COR-L47 (cell line): ENCODE results near the gene PARVB.
"Not testable (repeated sequence)": the region's sequence is repeated elsewhere in the genome, so short reads cannot be mapped to it uniquely, and the experiment has no call there.

Source experiments
- DNase-seq: peaks from one replicate; lab custom pipeline; 2025; lab: John Stamatoyannopoulos, UW

PARVB gene

GRCh38 chr22:44110656-44111055 is 86.6 kb downstream of the PARVB start:
- DNase-seq: not testable (repeated sequence)

GRCh38 chr22:44111562-44112155 is 87.6 kb downstream of the PARVB start:
- DNase-seq: no peak

- no peak for DNase-seq
These were observed 88.1 kb downstream of the PARVB start for GRCh38 chr22:44112191-44112590.

GRCh38 chr22:44116331-44116730 is 92.2 kb downstream of the PARVB start:
- DNase-seq: no peak

GRCh38 chr22:44116755-44117684 is 92.9 kb downstream of the PARVB start:
- no peak for DNase-seq

GRCh38 chr22:44117746-44118145 is 93.6 kb downstream of the PARVB start:
- DNase-seq: no peak

- DNase-seq: no peak
These were observed 94.7 kb downstream of the PARVB start for GRCh38 chr22:44118645-44119315.

GRCh38 chr22:44119669-44120313 is 95.7 kb downstream of the PARVB start:
- DNase-seq: no peak

GRCh38 chr22:44120314-44120704 is 96.2 kb downstream of the PARVB start:
- no peak for DNase-seq

GRCh38 chr22:44125421-44125820 is 101.3 kb downstream of the PARVB start:
- DNase-seq: no peak

- no peak for DNase-seq
These were observed 102.7 kb downstream of the PARVB start for GRCh38 chr22:44126807-44127206.

GRCh38 chr22:44127356-44127755 is 103.3 kb downstream of the PARVB start:
- no peak for DNase-seq

- DNase-seq: no peak
These were observed 105.0 kb downstream of the PARVB start for GRCh38 chr22:44128958-44129618.

- no peak for DNase-seq
These were observed 105.5 kb downstream of the PARVB start for GRCh38 chr22:44129619-44129976.

- peak; percentile 30 for DNase-seq
These were observed 106.1 kb downstream of the PARVB start for GRCh38 chr22:44130076-44130711.

GRCh38 chr22:44131412-44131811 is 107.3 kb downstream of the PARVB start:
- DNase-seq: no peak

GRCh38 chr22:44131989-44132685 is 108.0 kb downstream of the PARVB start:
- DNase-seq: no peak

- DNase-seq: no peak
These were observed 108.6 kb downstream of the PARVB start for GRCh38 chr22:44132724-44133123.

GRCh38 chr22:44133161-44133560 is 109.1 kb downstream of the PARVB start:
- DNase-seq: no peak

GRCh38 chr22:44133901-44134571 is 109.9 kb downstream of the PARVB start:
- DNase-seq: no peak
